ENCODE results near the gene ZFP36L2. TPM values are rescaled to one million over a fixed set of nuclear protein-coding genes. Genes with fewer than 3 reads are reported as not detected.
A peak's percentile ranks its signal among the peaks of the same experiment; 100 is the strongest.

The ZFP36L2 gene
- total RNA-seq, 1 experiment from 2014 or later: 105 TPM

DNA sequence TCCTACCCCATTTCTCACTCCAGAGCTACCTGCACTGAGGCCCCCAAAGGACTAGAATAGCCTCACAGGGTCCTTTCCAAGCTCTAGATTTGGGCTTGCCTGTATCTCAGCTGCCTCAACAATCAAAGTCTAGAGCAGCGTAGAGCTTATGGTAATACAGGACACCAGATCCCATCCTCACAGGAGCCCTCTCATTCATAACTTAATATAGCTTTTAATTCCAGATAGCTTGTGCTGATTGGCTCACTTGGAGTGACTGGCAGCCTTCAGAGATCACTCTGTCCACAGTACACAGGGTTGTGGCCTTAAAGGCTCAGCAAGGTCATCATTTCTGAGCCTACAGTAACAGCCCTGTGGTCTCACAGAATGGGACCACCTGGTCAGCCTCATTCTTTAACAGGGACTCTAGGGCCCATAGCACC, 51.4 kb downstream of the ZFP36L2 start:
- Histone ChIP-seq H4K8ac (replicated peaks; ENCODE audit: insufficient read length, low read depth, low read length) (no peak overlapping the region), H3K27me3 (ENCODE audit: insufficient read depth, low read length) (no peaks in the 10 kb centered on the region), H3K4me2 (ENCODE audit: insufficient read depth, insufficient read length, low read length) (no peak overlapping the region), H2BK5ac (ENCODE audit: insufficient read length, low read length) (no peak overlapping the region), H2BK12ac (ENCODE audit: insufficient read length, low read depth, low read length) (no peak overlapping the region), H3K14ac (ENCODE audit: insufficient read depth, low read length) (no peak overlapping the region), H3K9me3 (ENCODE audit: control insufficient read depth, low read depth, low read length) (peaks cover 14% of the 10 kb centered on the region), H2BK20ac (ENCODE audit: low read depth, low read length, poor library complexity, severe bottlenecking) (no peak overlapping the region), H3K79me1 (ENCODE audit: insufficient read depth, low read depth, low read length, poor library complexity, severe bottlenecking) (no peaks in the 10 kb centered on the region), H3K9ac (ENCODE audit: extremely low read depth, insufficient read length, low read length) (no peak overlapping the region), H3K18ac (ENCODE audit: insufficient read length, low read depth, low read length) (no peak overlapping the region), H2BK120ac (ENCODE audit: low read depth, low read length, poor library complexity, severe bottlenecking) (no peak overlapping the region), H3K23me2 (ENCODE audit: insufficient read length, low read depth, low read length, poor library complexity, severe bottlenecking) (no peaks in the 10 kb centered on the region), H3K4me1 (ENCODE audit: insufficient read depth, low read length) (peaks cover 3% of the 10 kb centered on the region; the same call in 1 of the 2 replicates), H4K5ac (ENCODE audit: insufficient read length, low read depth, low read length) (no peak overlapping the region), H3K4ac (ENCODE audit: low read depth, low read length) (no peak overlapping the region), H3K27ac (ENCODE audit: insufficient read length, low read depth, low read length) (no peak overlapping the region), H4K91ac (ENCODE audit: insufficient read length, low read depth, low read length) (no peak overlapping the region), H3T11ph (ENCODE audit: low read length) (no peak overlapping the region), H4K20me1 (ENCODE audit: control insufficient read depth, insufficient read depth, insufficient read length) (no peaks in the 10 kb centered on the region), H3K23ac (ENCODE audit: insufficient read length, low read depth, low read length) (no peak overlapping the region), H3K79me2 (ENCODE audit: insufficient read depth, low read length) (no peaks in the 10 kb centered on the region), H3K56ac (ENCODE audit: insufficient read length, low read depth, low read length) (no peak overlapping the region), H2BK15ac (ENCODE audit: low read depth, low read length) (no peak overlapping the region), H2AFZ (ENCODE audit: low read length) (no peak overlapping the region), H2AK5ac (ENCODE audit: insufficient read length, low read length) (no peak overlapping the region)
- DNase-seq: peak; percentile 47
- 0 out of 5 replicates have a peak overlapping the region, but pooled peaks of 1 of the 2 experiments have one; percentile 1 for H3K4me3 Mint-ChIP-seq
- no peaks in the 10 kb centered on the region for H3K36me3 Mint-ChIP-seq (ENCODE audit: insufficient read depth in 1 of 3, low read depth in 3 of 3)
- H3K27me3 Mint-ChIP-seq (ENCODE audit: low read depth): no peaks in the 10 kb centered on the region; the same call in 1 of the 2 replicates
- peaks cover 45 to 49% of the 10 kb centered on the region in 2 experiments for H3K4me1 Mint-ChIP-seq
- WGBS (ENCODE audit: extremely low coverage, insufficient read length, low lambda C conversion rate): no CpG with 5 or more reads among the region's 1 CpG
- H3K27ac Mint-ChIP-seq: peak overlapping the region in 1 of 3 experiments; percentile 1; a peak in 1 of 7 replicates
- no peaks in the 10 kb centered on the region; a peak in 2 of 5 replicates for H3K9me3 Mint-ChIP-seq
- TF ChIP-seq CTCF (conservative IDR thresholded peaks at IDR 0.05): no peak
